HL-60 (cell line): Measurements from ENCODE around the gene C2CD5.
A peak's percentile ranks its signal among the peaks of the same experiment; 100 is the strongest.

Experiments
- DNase-seq, 2 experiments: peaks; one replicate each; pipeline ENCODE4 v3.0.0-alpha.2; 2010 to 2020; ENCODE audit warnings: low read depth in 1 of 2, low spot score in 1 of 2
- H3K27ac ChIP-seq: fragments of 250-450 bp; sonication (Bioruptor Pico); replicated peaks from 2 replicates; pipeline ENCODE4 v1.5.1; 2020; ENCODE audit warnings: mild to moderate bottlenecking, moderate library complexity
- H3K27me3 ChIP-seq: fragments of 250-450 bp; sonication (Bioruptor Pico); 2 replicates; pipeline ENCODE4 v1.5.1; 2021; ENCODE audit warnings: mild to moderate bottlenecking, moderate library complexity; ENCODE audit not compliant: insufficient read depth, poor library complexity, severe bottlenecking
- H3K4me3 ChIP-seq: replicated peaks from 2 replicates; pipeline ENCODE4 v1.5.1; 2011; ENCODE audit warnings: mild to moderate bottlenecking, control low read depth, low read length; ENCODE audit not compliant: insufficient read depth
- CTCF ChIP-seq: IDR thresholded peaks from one replicate; pipeline ENCODE4 v1.5.1; 2011; ENCODE audit warnings: low read length, control low read depth, inconsistent platforms; ENCODE audit not compliant: insufficient read depth
- GABPA ChIP-seq: IDR thresholded peaks from 2 replicates; pipeline ENCODE4 v1.6.1; 2012; ENCODE audit warnings: low read depth
- POLR2AphosphoS5 ChIP-seq: IDR thresholded peaks from 2 replicates; pipeline ENCODE4 v1.6.1; 2012; ENCODE audit warnings: low read depth
- REST ChIP-seq: IDR thresholded peaks from 2 replicates; pipeline ENCODE4 v1.6.1; 2012; ENCODE audit warnings: low read depth; ENCODE audit not compliant: insufficient replicate concordance
- SPI1 ChIP-seq: IDR thresholded peaks from 2 replicates; pipeline ENCODE4 v1.6.1; 2012; ENCODE audit warnings: low read depth, mild to moderate bottlenecking, borderline replicate concordance

Gene C2CD5

GRCh38 chr12:22477166-22477893, 67.0 kb downstream of the C2CD5 start:
- H3K27me3 ChIP-seq = no peaks in the 10 kb centered on the region
- H3K4me3 ChIP-seq = no peak overlapping the region
- H3K27ac ChIP-seq = no peak overlapping the region
- DNase-seq = peak in 1 of 2 experiments; percentile 26
- no peak for TF ChIP-seq SPI1
- no peak for TF ChIP-seq POLR2AphosphoS5
- no peak for TF ChIP-seq CTCF
- no peak for TF ChIP-seq REST
- no peak for TF ChIP-seq GABPA

GRCh38 chr12:22476133-22476532, 68.2 kb downstream of the C2CD5 start:
- Histone ChIP-seq H3K4me3 (no peak overlapping the region), H3K27ac (no peak overlapping the region), H3K27me3 (no peaks in the 10 kb centered on the region)
- no peak for DNase-seq
- no peak for TF ChIP-seq POLR2AphosphoS5
- TF ChIP-seq REST = no peak
- no peak for TF ChIP-seq CTCF

GRCh38 chr12:22474970-22475720, 69.2 kb downstream of the C2CD5 start:
- TF ChIP-seq REST = no peak
- no peak for TF ChIP-seq POLR2AphosphoS5
- no peak for TF ChIP-seq GABPA
- TF ChIP-seq CTCF = no peak
- TF ChIP-seq SPI1 = no peak
- Histone ChIP-seq H3K27me3 (no peaks in the 10 kb centered on the region), H3K4me3 (no peak overlapping the region), H3K27ac (no peak overlapping the region)
- DNase-seq = no peak
